Adipose tissue (tissue), 3 donors: ENCODE data around the gene KAT6B. TPM values are rescaled to one million over a fixed set of nuclear protein-coding genes. Genes with fewer than 3 reads are reported as not detected.

Source experiments
- H3K27ac ChIP-seq: one replicate; pipeline ENCODE4 v1.5.1; 2013; ENCODE audit warnings: low read depth, low read length
- WGBS, 3 donors: extraction: QIAGEN DNeasy Blood & Tissue Kit; methylation state at CpG; one replicate each; pipeline ENCODE4 v1.1.7; 2013; 5-methylcytosine and 5-hydroxymethylcytosine counted together
- polyA plus RNA-seq, 3 donors: library from polyadenylated mRNA; stranded (reverse); fragments of 200-250 nt; gene quantifications; one replicate each; pipeline ENCODE4 v1.2.3, GENCODE V29; 2013
- donor health status: healthy with polysubstance abuse.
- donor health status: Bipolar disorder and iron deficiency.
- donor health status: healthy.

The KAT6B gene
- polyA plus RNA-seq, 3 donors = 5.4 to 12.9 (median 6.8) TPM

GRCh38 chr10:74926791-74927585, 100.6 kb downstream of the KAT6B start:
- 73 to 80% (median 78%) methylated on average over 4 of the region's 4 CpGs for WGBS, 3 donors

GRCh38 chr10:74927701-74928100, 101.3 kb downstream of the KAT6B start:
- 52 to 88% (median 55%) methylated on average over 2 of the region's 2 CpGs for WGBS, 3 donors
- H3K27ac ChIP-seq = no peak overlapping the region

More at GRCh38 chr10:74926791-74927585, 100.6 kb downstream of the KAT6B start:
- no peak overlapping the region for H3K27ac ChIP-seq

GRCh38 chr10:74928742-74929191, 102.4 kb downstream of the KAT6B start:
- 22 to 61% (median 54%) methylated on average over 2 of the region's 2 CpGs for WGBS, 3 donors
- no peak overlapping the region for H3K27ac ChIP-seq

GRCh38 chr10:74929197-74929596, 102.8 kb downstream of the KAT6B start:
- WGBS, 3 donors = 27 to 64% (median 60%) methylated on average over 5 of the region's 5 CpGs
- H3K27ac ChIP-seq = no peak overlapping the region

GRCh38 chr10:74930965-74931364, 104.6 kb downstream of the KAT6B start:
- WGBS, 3 donors = 39 to 82% (median 67%) methylated on average over 3 of the region's 3 CpGs
- H3K27ac ChIP-seq = no peak overlapping the region

GRCh38 chr10:74932648-74933047, 106.2 kb downstream of the KAT6B start:
- no peak overlapping the region for H3K27ac ChIP-seq
- WGBS, 3 donors = 71 to 88% (median 86%) methylated on average over 3 of the region's 3 CpGs

GRCh38 chr10:74934100-74934812, 107.9 kb downstream of the KAT6B start:
- 71 to 86% (median 77%) methylated on average over 11 to 12 of the region's 12 CpGs for WGBS, 3 donors
- H3K27ac ChIP-seq = no peak overlapping the region

GRCh38 chr10:74936577-74937265, 110.3 kb downstream of the KAT6B start:
- WGBS, 3 donors = 23 to 64% (median 54%) methylated on average over 6 of the region's 6 CpGs

GRCh38 chr10:74937266-74937856, 111.0 kb downstream of the KAT6B start:
- no peak overlapping the region for H3K27ac ChIP-seq
- 23 to 85% (median 77%) methylated on average over 1 of the region's 1 CpG for WGBS, 3 donors

More at GRCh38 chr10:74936577-74937265, 110.3 kb downstream of the KAT6B start:
- no peak overlapping the region for H3K27ac ChIP-seq

- H3K27ac ChIP-seq = no peak overlapping the region
- WGBS, 3 donors = 97 to 99% (median 98%) methylated on average over 7 of the region's 7 CpGs
Observed at GRCh38 chr10:74944205-74944604, 117.8 kb downstream of the KAT6B start.

- 34 to 92% (median 85%) methylated on average over 1 of the region's 1 CpG for WGBS, 3 donors
- no peak overlapping the region for H3K27ac ChIP-seq
Observed at GRCh38 chr10:74947781-74948401, 121.5 kb downstream of the KAT6B start.

GRCh38 chr10:74949034-74949832, 122.8 kb downstream of the KAT6B start:
- 67 to 84% (median 79%) methylated on average over 5 of the region's 5 CpGs for WGBS, 3 donors
- no peak overlapping the region for H3K27ac ChIP-seq

- no peak overlapping the region for H3K27ac ChIP-seq
- WGBS, 3 donors = 77 to 86% (median 86%) methylated on average over 8 of the region's 8 CpGs
Observed at GRCh38 chr10:74949843-74950765, 123.7 kb downstream of the KAT6B start.

- 57 to 81% (median 71%) methylated on average over 2 of the region's 2 CpGs for WGBS, 3 donors
- H3K27ac ChIP-seq = no peak overlapping the region
Observed at GRCh38 chr10:74953214-74953613, 126.8 kb downstream of the KAT6B start.

GRCh38 chr10:74955796-74956195, 129.4 kb downstream of the KAT6B start:
- no peak overlapping the region for H3K27ac ChIP-seq
- WGBS, 3 donors = 77 to 98% (median 81%) methylated on average over 5 of the region's 5 CpGs

GRCh38 chr10:74956555-74957111, 130.2 kb downstream of the KAT6B start:
- H3K27ac ChIP-seq = no peak overlapping the region
- WGBS, 3 donors = 83 to 93% (median 88%) methylated on average over 1 of the region's 1 CpG
